HepG2 (cell line): Measurements from ENCODE around the gene ELL3. TPM values are rescaled to one million over a fixed set of nuclear protein-coding genes. Genes with fewer than 3 reads are reported as not detected.

ENCODE experiments used
- AFF4 ChIP-seq: sonication (generic); formaldehyde crosslinking; IDR thresholded peaks from 2 replicates; pipeline ENCODE4 v1.4.0; 2020; ENCODE audit warnings: missing genetic modification reagents
- BRCA1 ChIP-seq: sonication (generic); formaldehyde crosslinking; IDR thresholded peaks from 2 replicates; pipeline ENCODE4 v1.4.0; 2020; ENCODE audit warnings: missing genetic modification reagents
- BRF2 ChIP-seq: sonication (generic); formaldehyde crosslinking; IDR thresholded peaks from 2 replicates; pipeline ENCODE4 v1.8.1; 2022; ENCODE audit warnings: mild to moderate bottlenecking, missing genetic modification reagents
- CENPBD1 ChIP-seq: sonication (generic); formaldehyde crosslinking; IDR thresholded peaks from 2 replicates; pipeline ENCODE4 v1.8.0; 2022; ENCODE audit warnings: missing genetic modification reagents, low read depth, mild to moderate bottlenecking, borderline replicate concordance
- EP300 ChIP-seq, 3 experiments: sonication (generic) in 1 of 3; formaldehyde crosslinking in 1 of 3; IDR thresholded peaks; 2 replicates each; pipeline versions ENCODE4 v1.5.1 to v1.6.1; 2011 to 2020; ENCODE audit warnings: low read depth in 2 of 3, low read length in 2 of 3, borderline replicate concordance in 1 of 3, improper control_type of control experiment in 1 of 3, mild to moderate bottlenecking in 1 of 3, missing genetic modification reagents in 1 of 3, moderate library complexity in 1 of 3
- HNF1B ChIP-seq: sonication (generic); formaldehyde crosslinking; IDR thresholded peaks from 2 replicates; pipeline ENCODE4 v1.5.1; 2020; ENCODE audit warnings: mild to moderate bottlenecking, moderate library complexity, missing genetic modification reagents
- HNF4G ChIP-seq, 2 experiments: sonication (generic) in 1 of 2; formaldehyde crosslinking in 1 of 2; IDR thresholded peaks; 2 replicates each; pipeline versions ENCODE4 v1.4.0 to v1.6.1; 2011 to 2020; ENCODE audit warnings: borderline replicate concordance in 2 of 2, low read depth in 2 of 2, mild to moderate bottlenecking in 2 of 2, low read length in 1 of 2, missing genetic modification reagents in 1 of 2, moderate library complexity in 1 of 2
- HNRNPL ChIP-seq: fragments of 200-400 bp; formaldehyde crosslinking; IDR thresholded peaks from 2 replicates; pipeline ENCODE4 v1.6.1; 2017; ENCODE audit warnings: mild to moderate bottlenecking, low read depth, low read length
- MBNL3 ChIP-seq: fragments of 250-450 bp; sonication (Bioruptor Pico); conservative IDR thresholded peaks from 2 replicates; pipeline ENCODE4 v1.8.0; 2022; ENCODE audit warnings: mild to moderate bottlenecking, inconsistent platforms
- ONECUT2 ChIP-seq: sonication (generic); formaldehyde crosslinking; IDR thresholded peaks from 2 replicates; pipeline ENCODE4 v1.4.0; 2020; ENCODE audit warnings: missing genetic modification reagents
- PAWR ChIP-seq: sonication (generic); formaldehyde crosslinking; IDR thresholded peaks from 2 replicates; pipeline ENCODE4 v1.4.0; 2020; ENCODE audit warnings: missing genetic modification reagents, mild to moderate bottlenecking, borderline replicate concordance
- PAX8 ChIP-seq: sonication (generic); formaldehyde crosslinking; IDR thresholded peaks from 2 replicates; pipeline ENCODE4 v1.8.0; 2022; ENCODE audit warnings: mild to moderate bottlenecking, missing genetic modification reagents, borderline replicate concordance
- SPEN ChIP-seq: sonication (generic); formaldehyde crosslinking; IDR thresholded peaks from 2 replicates; pipeline ENCODE4 v1.5.1; 2020; ENCODE audit warnings: low read depth, mild to moderate bottlenecking, missing genetic modification reagents
- UBTF ChIP-seq: sonication (generic); formaldehyde crosslinking; IDR thresholded peaks from 2 replicates; pipeline ENCODE4 v1.4.0; 2020; ENCODE audit warnings: mild to moderate bottlenecking, missing genetic modification reagents
- ZFP90 ChIP-seq: sonication (generic); formaldehyde crosslinking; IDR thresholded peaks from 2 replicates; pipeline ENCODE4 v1.8.0; 2022; ENCODE audit warnings: missing genetic modification reagents, mild to moderate bottlenecking, inconsistent platforms, borderline replicate concordance
- ZNF547 ChIP-seq: sonication (generic); formaldehyde crosslinking; IDR thresholded peaks from 2 replicates; pipeline ENCODE4 v1.5.1; 2020; ENCODE audit warnings: mild to moderate bottlenecking, missing genetic modification reagents
- ZNF766 ChIP-seq: sonication (generic); formaldehyde crosslinking; IDR thresholded peaks from 2 replicates; pipeline ENCODE4 v1.5.0; 2020; ENCODE audit warnings: missing genetic modification reagents, borderline replicate concordance
- polyA plus RNA-seq, 8 experiments: library from polyadenylated mRNA; depleted of rRNA in 3 of 8; stranded (reverse) in 7 of 8; unstranded in 1 of 8; fragments of >200 nt; fragmentation: Illumina TruSeq in 4 of 8; extraction: Trizol in 4 of 8; gene quantifications; 2 replicates each; pipeline versions ENCODE4 v1.2.1 to v1.2.3, GENCODE V29; 2011 to 2016; ENCODE audit warnings: low read depth in 4 of 8, missing spikeins in 1 of 8, mixed read lengths in 1 of 8; ENCODE audit not compliant: insufficient read depth in 1 of 8
- total RNA-seq, 5 experiments: library from RNA; depleted of rRNA; stranded (reverse); fragments of >200 nt; fragmentation: Illumina TruSeq; extraction: Trizol; gene quantifications; 2 replicates each; pipeline ENCODE4 v1.2.3, GENCODE V29; 2016; ENCODE audit warnings: low read depth in 1 of 5

The ELL3 gene
- total and polyA plus RNA-seq, 2 of the 13 experiments (the other 11 are each of a cell fraction or from before 2014, with no cell fraction given) = 6.1 to 8.8 TPM

DNA sequence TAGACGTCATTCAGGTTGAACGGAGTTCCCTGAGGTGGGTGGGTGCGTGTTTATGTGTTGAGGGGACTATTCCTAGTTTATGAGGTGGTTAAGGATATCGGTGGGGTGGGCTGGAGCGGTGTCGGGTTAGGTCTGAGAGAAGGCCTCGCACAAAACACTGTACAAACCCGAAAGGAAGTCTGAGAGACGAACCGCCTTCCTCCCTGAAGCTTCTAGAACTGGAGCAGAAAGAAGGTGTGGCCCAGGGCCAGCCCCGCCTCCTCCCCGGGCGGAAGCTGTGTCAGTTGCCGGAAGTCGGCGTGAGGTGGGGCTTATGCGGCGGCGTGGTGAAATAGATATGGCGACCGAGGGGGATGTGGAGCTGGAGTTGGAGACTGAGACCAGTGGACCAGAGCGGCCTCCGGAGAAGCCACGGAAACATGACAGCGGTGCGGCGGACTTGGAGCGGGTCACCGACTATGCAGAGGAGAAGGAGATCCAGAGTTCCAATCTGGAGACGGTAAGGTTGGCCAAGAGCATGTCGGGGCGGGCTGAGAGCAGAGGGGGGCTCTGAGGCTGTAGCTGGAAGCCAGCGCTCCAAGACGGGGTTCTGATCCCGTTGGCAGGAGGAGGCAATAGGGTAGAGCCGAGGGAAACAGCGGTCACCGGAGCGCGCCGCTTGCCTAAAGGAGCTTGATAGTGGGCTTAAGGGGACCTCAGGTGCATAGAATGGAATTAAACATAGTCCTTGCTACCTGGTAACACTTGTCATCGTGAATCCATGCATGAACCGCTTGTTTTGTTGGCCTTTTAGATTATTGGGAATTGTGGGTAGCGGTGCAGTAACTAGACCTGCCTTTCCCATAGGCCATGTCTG, 23.7 kb upstream of the ELL3 start, which contains the start of gene HYPK (continued):
- no peak for TF ChIP-seq PAWR
- TF ChIP-seq AFF4 = 0 out of 2 replicates have a peak, but pooled peaks have one; percentile 51
- peak in 1 of 2 experiments; percentile 35; a peak in 1 of 4 replicates for TF ChIP-seq EP300 (IDR thresholded peaks at IDR 0.05; ENCODE audit: low read depth in 2 of 2, low read length in 2 of 2)
- no peak for TF ChIP-seq EP300 (CRISPR knock-in tag; IDR thresholded peaks at IDR 0.05; ENCODE audit: borderline replicate concordance)
- no peak for TF ChIP-seq CENPBD1 (CRISPR knock-in tag)
- no peak for TF ChIP-seq PAX8 (CRISPR knock-in tag)
- no peak for TF ChIP-seq BRCA1 (CRISPR knock-in tag)
- TF ChIP-seq ZFP90 (CRISPR knock-in tag) = no peak
- no peak for TF ChIP-seq HNF4G (IDR thresholded peaks at IDR 0.05; ENCODE audit: borderline replicate concordance, low read depth, low read length)
- TF ChIP-seq HNF4G (CRISPR knock-in tag; IDR thresholded peaks at IDR 0.05; ENCODE audit: borderline replicate concordance, low read depth) = no peak
- no peak for TF ChIP-seq ONECUT2 (CRISPR knock-in tag)
- peak; percentile 57; the same call in 1 of the 2 replicates for TF ChIP-seq ZNF547 (CRISPR knock-in tag)
- no peak for TF ChIP-seq HNRNPL
- peak; percentile 26; the same call in 1 of the 2 replicates for TF ChIP-seq SPEN
- peak; percentile 75 for TF ChIP-seq HNF1B (CRISPR knock-in tag)
- no peak for TF ChIP-seq ZNF766 (CRISPR knock-in tag)
- no peak for TF ChIP-seq BRF2 (CRISPR knock-in tag)
- peak; percentile 32 for TF ChIP-seq UBTF (CRISPR knock-in tag)
- TF ChIP-seq MBNL3 = no peak
